Lower leg skin (tissue), 3 donors: Measurements from ENCODE around the gene USP13.

Experiments
- POLR2A ChIP-seq, 2 donors: fragments of 450-650 bp; IDR thresholded peaks; one replicate each; pipeline ENCODE4 v1.6.1; 2016 to 2017; ENCODE audit warnings: antibody characterized with exemption in 2 of 2, mild to moderate bottlenecking in 1 of 2, moderate library complexity in 1 of 2
- TF ChIP-seq, protein P1 (sequence below), 3 donors: fragments of 450-650 bp; IDR thresholded peaks; one replicate each; pipeline ENCODE4 v1.5.1; 2016; ENCODE audit warnings: antibody characterized with exemption in 3 of 3, mild to moderate bottlenecking in 3 of 3, moderate library complexity in 2 of 3

- TF ChIP-seq, protein P1, sequence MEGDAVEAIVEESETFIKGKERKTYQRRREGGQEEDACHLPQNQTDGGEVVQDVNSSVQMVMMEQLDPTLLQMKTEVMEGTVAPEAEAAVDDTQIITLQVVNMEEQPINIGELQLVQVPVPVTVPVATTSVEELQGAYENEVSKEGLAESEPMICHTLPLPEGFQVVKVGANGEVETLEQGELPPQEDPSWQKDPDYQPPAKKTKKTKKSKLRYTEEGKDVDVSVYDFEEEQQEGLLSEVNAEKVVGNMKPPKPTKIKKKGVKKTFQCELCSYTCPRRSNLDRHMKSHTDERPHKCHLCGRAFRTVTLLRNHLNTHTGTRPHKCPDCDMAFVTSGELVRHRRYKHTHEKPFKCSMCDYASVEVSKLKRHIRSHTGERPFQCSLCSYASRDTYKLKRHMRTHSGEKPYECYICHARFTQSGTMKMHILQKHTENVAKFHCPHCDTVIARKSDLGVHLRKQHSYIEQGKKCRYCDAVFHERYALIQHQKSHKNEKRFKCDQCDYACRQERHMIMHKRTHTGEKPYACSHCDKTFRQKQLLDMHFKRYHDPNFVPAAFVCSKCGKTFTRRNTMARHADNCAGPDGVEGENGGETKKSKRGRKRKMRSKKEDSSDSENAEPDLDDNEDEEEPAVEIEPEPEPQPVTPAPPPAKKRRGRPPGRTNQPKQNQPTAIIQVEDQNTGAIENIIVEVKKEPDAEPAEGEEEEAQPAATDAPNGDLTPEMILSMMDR (IDR thresholded peaks at IDR 0.05): no peak
- TF ChIP-seq POLR2A (IDR thresholded peaks at IDR 0.05): no peak
Measured at GRCh38 chr3:179772297-179772696, 119.5 kb downstream of the USP13 start.
